ENCODE results near the gene ATAD2B.

DNA sequence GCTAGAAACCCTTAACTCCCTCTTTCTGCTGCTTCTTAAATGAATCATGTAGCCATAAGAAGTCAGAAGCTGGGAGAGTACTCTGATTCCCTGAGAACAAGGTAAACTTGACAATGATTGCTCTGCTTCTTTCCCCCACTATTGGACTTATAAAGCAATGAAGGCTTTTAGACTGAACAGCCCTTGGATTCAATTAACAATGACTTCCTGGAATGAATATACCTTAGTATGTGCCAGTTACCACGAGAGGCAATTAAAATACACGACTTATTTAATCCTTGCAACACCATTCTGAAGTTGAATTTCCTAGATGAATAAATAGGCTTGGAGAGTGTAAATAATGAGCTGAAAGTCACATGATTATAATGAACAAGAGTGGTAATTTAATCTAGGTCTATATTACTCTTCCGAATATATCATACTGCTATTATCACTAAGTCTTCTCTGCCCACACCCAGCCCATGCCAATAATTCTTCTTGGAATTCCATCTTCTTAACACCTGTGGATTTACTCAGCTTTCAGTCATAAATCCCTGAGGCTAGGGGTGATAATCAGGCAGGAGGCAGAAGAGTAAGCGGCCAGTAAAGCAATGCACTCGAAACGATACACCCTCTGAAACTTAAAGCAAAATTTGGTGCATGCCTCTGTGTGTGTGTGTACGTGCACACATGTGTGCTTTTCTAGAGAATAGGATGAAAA, 170.2 kb downstream of the ATAD2B start:
- TF ChIP-seq, protein P1, sequence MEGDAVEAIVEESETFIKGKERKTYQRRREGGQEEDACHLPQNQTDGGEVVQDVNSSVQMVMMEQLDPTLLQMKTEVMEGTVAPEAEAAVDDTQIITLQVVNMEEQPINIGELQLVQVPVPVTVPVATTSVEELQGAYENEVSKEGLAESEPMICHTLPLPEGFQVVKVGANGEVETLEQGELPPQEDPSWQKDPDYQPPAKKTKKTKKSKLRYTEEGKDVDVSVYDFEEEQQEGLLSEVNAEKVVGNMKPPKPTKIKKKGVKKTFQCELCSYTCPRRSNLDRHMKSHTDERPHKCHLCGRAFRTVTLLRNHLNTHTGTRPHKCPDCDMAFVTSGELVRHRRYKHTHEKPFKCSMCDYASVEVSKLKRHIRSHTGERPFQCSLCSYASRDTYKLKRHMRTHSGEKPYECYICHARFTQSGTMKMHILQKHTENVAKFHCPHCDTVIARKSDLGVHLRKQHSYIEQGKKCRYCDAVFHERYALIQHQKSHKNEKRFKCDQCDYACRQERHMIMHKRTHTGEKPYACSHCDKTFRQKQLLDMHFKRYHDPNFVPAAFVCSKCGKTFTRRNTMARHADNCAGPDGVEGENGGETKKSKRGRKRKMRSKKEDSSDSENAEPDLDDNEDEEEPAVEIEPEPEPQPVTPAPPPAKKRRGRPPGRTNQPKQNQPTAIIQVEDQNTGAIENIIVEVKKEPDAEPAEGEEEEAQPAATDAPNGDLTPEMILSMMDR (IDR thresholded peaks at IDR 0.05) = no peak
- TF ChIP-seq POLR2A (IDR thresholded peaks at IDR 0.05) (no peak), POLR2AphosphoS5 (IDR thresholded peaks at IDR 0.05) (no peak), EP300 (IDR thresholded peaks at IDR 0.05; ENCODE audit: low read depth) (no peak)

Data from transverse colon (tissue), 4 donors.